Esophagus squamous epithelium (tissue), 5 donors: ENCODE measurements around the gene THOC6. TPM values are rescaled to one million over a fixed set of nuclear protein-coding genes. Genes with fewer than 3 reads are reported as not detected.

Experiments used
- DNase-seq: peaks from one replicate; lab custom pipeline; 2025; lab: John Stamatoyannopoulos, UW
- H3K27ac ChIP-seq, 4 donors: fragments of 200-600 bp; sonication (generic); one replicate each; pipeline ENCODE4 v1.5.1; 2016 to 2019; ENCODE audit warnings: mild to moderate bottlenecking in 1 of 4
- H3K27me3 ChIP-seq, 4 donors: fragments of 200-600 bp; sonication (generic); 1 replicate in 3 of 4; 2 replicates in 1 of 4; pipeline versions ENCODE4 v1.5.1 to v1.6.0; 2017 to 2021; ENCODE audit warnings: antibody characterized with exemption in 1 of 4
- H3K36me3 ChIP-seq, 3 donors: fragments of 200-600 bp; sonication (generic); one replicate each; pipeline ENCODE4 v1.5.1; 2016 to 2019
- H3K4me1 ChIP-seq, 3 donors: fragments of 200-600 bp; sonication (generic); one replicate each; pipeline ENCODE4 v1.5.1; 2017 to 2019
- H3K4me3 ChIP-seq, 4 donors: fragments of 200-600 bp; sonication (generic); 1 replicate in 3 of 4; 2 replicates in 1 of 4; pipeline ENCODE4 v1.5.1; 2016 to 2019; ENCODE audit warnings: mild to moderate bottlenecking in 2 of 4, moderate library complexity in 1 of 4
- H3K9me3 ChIP-seq, 3 donors: fragments of 200-600 bp; sonication (generic); one replicate each; pipeline ENCODE4 v1.5.1; 2016 to 2019
- POLR2A ChIP-seq, 4 donors: fragments of 450-650 bp; IDR thresholded peaks; one replicate each; pipeline ENCODE4 v1.6.1; 2017; ENCODE audit warnings: antibody characterized with exemption in 4 of 4, mild to moderate bottlenecking in 4 of 4, moderate library complexity in 3 of 4
- WGBS, 2 donors: methylation state at CpG; one replicate each; pipeline ENCODE4 v1.1.5; 2018; 5-methylcytosine and 5-hydroxymethylcytosine counted together
- intact Hi-C: fragments of 100-400 bp; cut with DNase I; formaldehyde crosslinking; loops from one replicate; pipeline ENCODE4 v1.15.0; 2022
- total RNA-seq, 4 donors: library from RNA; depleted of rRNA; stranded (reverse); fragments of >200 nt; gene quantifications; one replicate each; pipeline ENCODE4 v1.1.0, GENCODE V29; 2016
- TF ChIP-seq, protein P1 (sequence below), 6 experiments: fragments of 450-650 bp in 4 of 6; fragments of 200-600 bp in 2 of 6; sonication (generic) in 2 of 6; IDR thresholded peaks; one replicate each; pipeline ENCODE4 v1.5.1; 2016 to 2019; ENCODE audit warnings: antibody characterized with exemption in 6 of 6, mild to moderate bottlenecking in 4 of 6, moderate library complexity in 4 of 6
- donor health status: DM: yes; HTN: yes; CAD: no.

Gene THOC6
- total RNA-seq, 4 donors from 2014 or later = 17.4 to 27.9 (median 25.8) TPM

DNA sequence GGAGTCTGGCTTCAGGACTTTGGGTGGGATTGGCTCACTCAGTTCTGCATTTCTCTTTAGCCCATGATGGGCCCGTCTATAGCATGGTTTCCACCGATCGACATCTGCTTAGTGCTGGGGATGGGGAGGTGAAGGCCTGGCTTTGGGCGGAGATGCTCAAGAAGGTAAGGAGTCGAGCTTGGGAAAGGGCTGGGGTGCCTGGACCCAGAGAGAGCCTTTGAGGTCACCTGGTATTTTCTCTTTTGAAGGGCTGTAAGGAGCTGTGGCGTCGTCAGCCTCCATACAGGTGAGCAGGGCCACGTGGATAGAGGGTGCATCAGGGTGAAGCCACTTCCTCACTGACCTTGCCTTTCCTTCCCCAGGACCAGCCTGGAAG is 2.2 kb downstream of the THOC6 start:
- H3K27me3 ChIP-seq = peaks cover 0 to 28% (median 0%) of the 10 kb centered on the region in 4 donors
- H3K36me3 ChIP-seq = peaks cover 5 to 39% (median 9%) of the 10 kb centered on the region in 3 donors
- DNase-seq = no peak
- no peak overlapping the region for H3K27ac ChIP-seq
- WGBS, 2 donors = 85 to 91% methylated on average over 5 to 6 of the region's 8 CpGs
- TF ChIP-seq, protein P1, sequence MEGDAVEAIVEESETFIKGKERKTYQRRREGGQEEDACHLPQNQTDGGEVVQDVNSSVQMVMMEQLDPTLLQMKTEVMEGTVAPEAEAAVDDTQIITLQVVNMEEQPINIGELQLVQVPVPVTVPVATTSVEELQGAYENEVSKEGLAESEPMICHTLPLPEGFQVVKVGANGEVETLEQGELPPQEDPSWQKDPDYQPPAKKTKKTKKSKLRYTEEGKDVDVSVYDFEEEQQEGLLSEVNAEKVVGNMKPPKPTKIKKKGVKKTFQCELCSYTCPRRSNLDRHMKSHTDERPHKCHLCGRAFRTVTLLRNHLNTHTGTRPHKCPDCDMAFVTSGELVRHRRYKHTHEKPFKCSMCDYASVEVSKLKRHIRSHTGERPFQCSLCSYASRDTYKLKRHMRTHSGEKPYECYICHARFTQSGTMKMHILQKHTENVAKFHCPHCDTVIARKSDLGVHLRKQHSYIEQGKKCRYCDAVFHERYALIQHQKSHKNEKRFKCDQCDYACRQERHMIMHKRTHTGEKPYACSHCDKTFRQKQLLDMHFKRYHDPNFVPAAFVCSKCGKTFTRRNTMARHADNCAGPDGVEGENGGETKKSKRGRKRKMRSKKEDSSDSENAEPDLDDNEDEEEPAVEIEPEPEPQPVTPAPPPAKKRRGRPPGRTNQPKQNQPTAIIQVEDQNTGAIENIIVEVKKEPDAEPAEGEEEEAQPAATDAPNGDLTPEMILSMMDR (IDR thresholded peaks at IDR 0.05) = no peak
- no peak overlapping the region for H3K4me3 ChIP-seq
- no peaks in the 10 kb centered on the region for H3K9me3 ChIP-seq
- H3K4me1 ChIP-seq = peaks cover 48 to 80% (median 51%) of the 10 kb centered on the region in 3 donors
- intact Hi-C loops = no loop called here

DNA sequence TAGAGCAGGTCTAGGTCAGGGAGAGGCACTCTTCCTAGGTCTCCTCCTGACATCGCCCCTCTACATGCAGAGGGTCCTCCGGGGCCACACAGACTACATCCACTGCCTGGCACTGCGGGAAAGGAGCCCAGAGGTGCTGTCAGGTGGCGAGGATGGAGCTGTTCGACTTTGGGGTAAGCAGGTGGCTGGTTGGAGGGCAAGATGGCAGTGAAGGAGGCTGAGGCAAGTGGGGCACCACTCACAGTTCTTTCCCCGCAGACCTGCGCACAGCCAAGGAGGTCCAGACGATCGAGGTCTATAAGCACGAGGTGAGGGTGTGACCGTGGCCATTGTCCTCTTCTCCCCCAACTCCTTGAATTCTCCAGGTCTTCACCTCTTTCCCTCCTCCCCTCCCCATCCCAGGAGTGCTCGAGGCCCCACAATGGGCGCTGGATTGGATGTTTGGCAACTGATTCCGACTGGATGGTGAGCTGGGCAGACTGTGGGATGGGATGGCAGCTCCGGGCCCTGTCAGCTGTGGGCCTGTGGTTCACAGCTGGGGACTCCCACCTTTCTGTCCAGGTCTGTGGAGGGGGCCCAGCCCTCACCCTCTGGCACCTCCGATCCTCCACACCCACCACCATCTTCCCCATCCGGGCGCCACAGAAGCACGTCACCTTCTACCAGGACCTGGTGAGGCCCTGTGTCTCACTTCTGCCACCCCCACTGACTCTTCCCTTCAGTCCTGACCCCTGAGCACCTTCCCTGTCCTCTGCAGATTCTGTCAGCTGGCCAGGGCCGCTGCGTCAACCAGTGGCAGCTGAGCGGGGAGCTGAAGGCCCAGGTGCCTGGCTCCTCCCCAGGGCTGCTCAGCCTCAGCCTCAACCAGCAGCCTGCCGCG is 3.0 kb downstream of the THOC6 start:
- 88 to 90% methylated on average over 9 to 13 of the region's 24 CpGs for WGBS, 2 donors
- H3K27ac ChIP-seq = no peak overlapping the region
- TF ChIP-seq, protein P1 (IDR thresholded peaks at IDR 0.05) = no peak
- no peak for TF ChIP-seq POLR2A (IDR thresholded peaks at IDR 0.05)
- DNase-seq = no peak
- peaks cover 5 to 40% (median 9%) of the 10 kb centered on the region in 3 donors for H3K36me3 ChIP-seq
- intact Hi-C loops = no loop called here
- H3K27me3 ChIP-seq = peaks cover 0 to 36% (median 0%) of the 10 kb centered on the region in 4 donors
- peaks cover 43 to 80% (median 43%) of the 10 kb centered on the region in 3 donors for H3K4me1 ChIP-seq
- no peaks in the 10 kb centered on the region for H3K9me3 ChIP-seq
- no peak overlapping the region for H3K4me3 ChIP-seq

DNA sequence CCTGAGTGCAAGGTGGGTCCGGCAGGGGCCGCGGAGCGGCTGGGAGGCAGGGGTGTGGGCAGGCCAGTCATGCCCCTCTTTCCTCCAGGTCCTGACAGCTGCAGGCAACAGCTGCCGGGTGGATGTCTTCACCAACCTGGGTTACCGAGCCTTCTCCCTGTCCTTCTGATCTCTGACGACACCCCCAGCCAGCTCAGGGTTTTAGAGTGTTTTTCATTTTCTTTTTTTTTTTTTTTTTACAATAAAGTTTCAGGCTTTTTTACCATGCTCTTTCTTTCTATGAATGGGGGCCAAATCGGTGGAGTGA is 3.6 kb downstream of the THOC6 start:
- H3K36me3 ChIP-seq = peaks cover 5 to 40% (median 9%) of the 10 kb centered on the region in 3 donors
- H3K27me3 ChIP-seq = peaks cover 0 to 42% (median 0%) of the 10 kb centered on the region in 4 donors
- peaks cover 37 to 80% (median 37%) of the 10 kb centered on the region in 3 donors for H3K4me1 ChIP-seq
- no peak for TF ChIP-seq POLR2A (IDR thresholded peaks at IDR 0.05)
- TF ChIP-seq, protein P1 (IDR thresholded peaks at IDR 0.05) = no peak
- H3K4me3 ChIP-seq = no peak overlapping the region
- intact Hi-C loops = no loop called here
- no peak for DNase-seq
- no peaks in the 10 kb centered on the region for H3K9me3 ChIP-seq
- WGBS, 2 donors = 78 to 85% methylated on average over 4 to 8 of the region's 8 CpGs
- no peak overlapping the region for H3K27ac ChIP-seq

DNA sequence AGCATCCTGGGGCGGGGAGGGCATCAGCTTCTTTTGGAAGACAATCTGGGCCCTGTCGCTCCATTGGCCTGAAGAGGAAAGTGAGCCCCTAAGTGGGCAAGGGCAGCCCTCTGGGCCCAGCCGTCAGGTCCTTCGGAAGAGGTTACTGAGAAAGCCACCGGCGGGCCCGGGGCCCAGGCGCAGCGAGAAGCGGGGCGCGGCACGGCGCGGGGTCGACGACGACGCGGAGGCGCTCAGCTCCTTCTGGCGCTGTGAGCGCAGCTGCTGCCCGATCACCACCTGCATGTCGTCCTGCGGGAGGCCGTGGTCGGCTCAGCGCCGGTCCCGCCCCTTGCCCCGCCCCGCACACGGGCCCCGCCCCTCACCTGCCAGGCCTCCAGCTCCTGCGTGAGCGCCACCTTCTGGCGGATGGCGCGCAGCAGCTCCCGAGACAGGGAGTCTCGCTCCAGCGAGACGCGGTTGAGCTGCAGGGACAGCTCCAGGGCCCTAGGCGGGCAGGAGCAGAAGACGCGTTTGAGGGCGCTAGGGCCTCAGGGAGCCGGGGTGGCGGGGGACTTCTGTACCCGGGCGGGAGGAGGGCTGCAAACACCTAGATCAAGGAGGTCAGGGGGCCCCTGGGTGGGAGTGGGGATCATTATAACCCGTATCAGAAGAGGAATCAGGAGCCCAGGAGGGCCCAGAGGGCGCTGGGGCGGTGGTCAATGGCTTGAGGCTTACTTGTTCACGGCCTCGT is 4.3 kb downstream of the THOC6 start:
- H3K27ac ChIP-seq = peak overlapping the region in 1 of 4 donors; percentile 25
- peaks cover 0 to 49% (median 0%) of the 10 kb centered on the region in 4 donors for H3K27me3 ChIP-seq
- H3K9me3 ChIP-seq = no peaks in the 10 kb centered on the region
- DNase-seq = no peak
- intact Hi-C loops = no loop called here
- H3K4me3 ChIP-seq = peak overlapping the region in 1 of 4 donors; percentile 8
- peaks cover 5 to 42% (median 9%) of the 10 kb centered on the region in 3 donors for H3K36me3 ChIP-seq
- no peak for TF ChIP-seq POLR2A (IDR thresholded peaks at IDR 0.05)
- TF ChIP-seq, protein P1 (IDR thresholded peaks at IDR 0.05) = peak; percentile 75 to 85 (median 84)
- peaks cover 30 to 80% (median 30%) of the 10 kb centered on the region in 3 donors for H3K4me1 ChIP-seq
- WGBS, 2 donors = 0% methylated on average over 2 to 6 of the region's 58 CpGs
